Measurements from ENCODE around the gene GSDMA.

GSDMA gene

GRCh38 chr17:40022497-40022896, 59.7 kb downstream of the GSDMA start:
- no peak for DNase-seq (ENCODE audit: low read depth)

- DNase-seq (ENCODE audit: low read depth), result no peak
Observed at GRCh38 chr17:40022961-40023541, 60.2 kb downstream of the GSDMA start.

DNA sequence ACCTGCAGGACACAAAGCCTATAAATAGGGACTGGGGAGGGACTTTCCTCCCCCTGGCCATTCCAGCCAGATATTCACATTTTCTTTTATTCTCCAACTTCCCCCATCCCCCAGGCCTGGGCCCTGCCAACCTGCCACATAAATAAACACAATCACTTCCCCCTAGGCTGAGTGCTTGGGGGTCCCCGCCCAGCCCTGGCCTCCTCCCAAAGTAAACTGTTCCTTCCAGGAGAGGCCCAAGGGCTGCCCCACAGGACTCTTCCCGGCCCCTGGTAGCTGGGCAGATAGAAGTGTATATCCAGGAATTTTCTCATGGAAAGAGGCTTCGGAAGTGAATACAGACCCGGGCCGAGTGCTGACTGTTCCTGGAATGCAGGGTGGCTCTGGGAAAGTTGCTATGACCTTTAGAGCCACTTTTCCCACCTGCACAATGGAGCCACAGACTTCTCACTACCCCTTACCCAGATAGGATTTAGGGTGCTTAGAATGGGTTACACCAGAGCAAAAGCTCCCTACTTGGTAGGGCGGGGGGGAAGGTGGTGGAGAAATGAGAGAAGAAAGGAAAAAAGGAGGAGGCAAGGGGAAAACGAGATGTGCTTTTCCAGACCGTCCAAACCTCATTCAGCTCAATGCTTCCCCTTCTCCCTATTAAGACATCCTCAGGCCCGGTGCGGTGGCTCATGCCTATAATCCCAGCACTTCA, 60.9 kb downstream of the GSDMA start:
- DNase-seq (ENCODE audit: low read depth), result no peak

DNA sequence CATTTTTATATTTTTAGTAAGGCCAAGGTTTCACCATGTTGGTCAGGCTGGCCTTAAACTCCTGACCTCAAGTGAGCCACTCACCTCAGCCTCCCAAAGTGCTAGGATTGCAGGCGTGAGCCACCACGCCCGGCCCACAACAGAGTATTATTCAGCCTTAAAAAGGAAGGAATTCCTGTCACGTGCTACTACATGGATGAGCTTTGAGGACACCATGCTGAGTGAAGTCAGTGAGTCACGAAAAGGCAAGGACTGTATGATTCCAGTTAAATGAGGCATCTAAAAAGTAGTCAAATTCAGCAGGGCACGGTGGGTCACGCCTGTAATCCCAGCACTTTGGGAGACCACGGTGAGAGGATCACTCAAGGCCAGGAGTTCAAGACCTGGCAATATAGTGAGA, 62.1 kb downstream of the GSDMA start:
- no peak for DNase-seq (ENCODE audit: low read depth)

DNA sequence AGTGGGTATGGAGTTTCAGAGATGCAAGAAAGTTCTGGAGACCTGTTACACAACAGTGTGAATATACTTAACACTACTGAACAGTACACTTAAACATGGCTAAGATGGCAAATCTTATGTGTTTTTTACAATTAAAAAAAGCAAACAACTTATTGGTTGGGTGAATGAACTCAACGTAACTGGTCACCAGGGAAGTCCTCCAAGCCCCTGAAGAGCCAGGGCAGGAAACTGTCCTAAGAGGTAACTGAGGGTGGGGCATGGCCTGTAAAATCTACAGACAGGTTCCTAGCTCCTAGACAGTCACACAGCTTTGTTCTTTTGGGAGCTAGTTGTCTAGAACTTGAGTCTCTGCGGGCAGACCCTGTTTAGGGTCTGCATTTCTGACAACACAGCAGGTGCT, 62.8 kb downstream of the GSDMA start:
- DNase-seq (ENCODE audit: low read depth), result no peak

- DNase-seq (ENCODE audit: low read depth), result no peak
Observed at GRCh38 chr17:40025991-40026815, 63.4 kb downstream of the GSDMA start.

GRCh38 chr17:40026816-40027613, 64.2 kb downstream of the GSDMA start:
- peak; percentile 68 for DNase-seq (ENCODE audit: low read depth)

Data from fibroblast of the conjunctiva (primary cell).